SIG-M5 treated with dmso at 0.1 percent for 504 hours (cell line): ENCODE data around the gene DHX32.

Source experiments
- DNase-seq: peaks from one replicate; lab custom pipeline; 2025; ENCODE audit not compliant: unreplicated experiment; lab: John Stamatoyannopoulos, UW

DHX32 gene

GRCh38 chr10:125816548-125816947 lies 64.5 kb downstream of the DHX32 start:
- DNase-seq = no peak

- no peak for DNase-seq
These were observed 65.3 kb downstream of the DHX32 start for GRCh38 chr10:125815764-125816163.

- DNase-seq = no peak
These were observed 68.9 kb downstream of the DHX32 start for GRCh38 chr10:125812128-125812750.

GRCh38 chr10:125811251-125811650 lies 69.8 kb downstream of the DHX32 start:
- no peak for DNase-seq

GRCh38 chr10:125808047-125808446 lies 73.0 kb downstream of the DHX32 start:
- DNase-seq = no peak

GRCh38 chr10:125802739-125803138 lies 78.4 kb downstream of the DHX32 start:
- DNase-seq = no peak

GRCh38 chr10:125802131-125802530 lies 79.0 kb downstream of the DHX32 start:
- DNase-seq = no peak

- DNase-seq = no peak
These were observed 79.5 kb downstream of the DHX32 start for GRCh38 chr10:125801574-125801973.

- no peak for DNase-seq
These were observed 81.5 kb downstream of the DHX32 start for GRCh38 chr10:125799451-125800182.

GRCh38 chr10:125797994-125798662 lies 83.0 kb downstream of the DHX32 start:
- DNase-seq = no peak

GRCh38 chr10:125797424-125797823 lies 83.7 kb downstream of the DHX32 start:
- no peak for DNase-seq

GRCh38 chr10:125795637-125796190 lies 85.4 kb downstream of the DHX32 start:
- no peak for DNase-seq

- DNase-seq = no peak
These were observed 86.0 kb downstream of the DHX32 start for GRCh38 chr10:125795128-125795527.

GRCh38 chr10:125792342-125793300 lies 88.5 kb downstream of the DHX32 start:
- DNase-seq = no peak

- DNase-seq = no peak
These were observed 92.7 kb downstream of the DHX32 start for GRCh38 chr10:125788156-125789034.
